Measurements from ENCODE around the gene SEC23IP. TPM values are rescaled to one million over a fixed set of nuclear protein-coding genes. Genes with fewer than 3 reads are reported as not detected.

Gene SEC23IP
- total RNA-seq, 1 experiment from 2014 or later: 116 TPM

DNA sequence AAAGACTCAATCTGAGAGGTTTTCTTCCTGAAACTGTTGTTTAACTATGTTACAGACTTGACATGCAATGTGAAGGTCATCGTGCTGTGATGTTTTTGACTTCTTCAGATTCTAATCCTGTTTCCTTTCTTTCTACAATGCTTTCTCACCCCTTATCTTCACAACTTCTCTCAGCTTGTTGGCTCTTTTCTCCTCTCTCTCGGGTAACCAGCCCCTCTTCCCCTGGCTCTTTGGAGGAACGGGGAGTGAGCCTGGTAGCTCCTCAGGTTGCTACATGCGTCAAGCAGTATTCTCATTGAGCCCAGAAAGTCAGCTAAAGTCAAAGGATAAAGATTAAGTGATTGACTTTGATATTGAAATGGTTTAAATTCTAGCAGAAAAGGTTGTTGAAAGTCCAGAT, 40.1 kb downstream of the SEC23IP start:
- no peak overlapping the region for H3K4me3 ChIP-seq (ENCODE audit: low read depth, low read length)
- BruUV-seq (replicated peaks): no TSS peak
- H3K9me3 Mint-ChIP-seq (ENCODE audit: unreplicated experiment): no peaks in the 10 kb centered on the region
- DNase-seq: no peak
- no peaks in the 10 kb centered on the region for H3K4me1 Mint-ChIP-seq (ENCODE audit: low read depth, unreplicated experiment)
- ChIA-PET CTCF (interaction anchor here (1.0 kb wide), 1 partner anchor 189 kb away, joined by 3 read pairs; no protein-coding TSS in a partner anchor), POLR2A (no interaction called here)
- intact Hi-C loops (cut with micrococcal nuclease; ENCODE audit: unreplicated experiment): no loop called here
- H3K27me3 ChIP-seq (replicated peaks; ENCODE audit: control insufficient read depth, insufficient read depth, low read length): no peaks in the 10 kb centered on the region
- no peaks in the 10 kb centered on the region for H3K27me3 Mint-ChIP-seq (ENCODE audit: insufficient read depth, unreplicated experiment)
- peaks cover 2% of the 10 kb centered on the region; the same call in 1 of the 2 replicates for H3K36me3 ChIP-seq (ENCODE audit: control insufficient read depth, insufficient read depth, low read length)
- TF ChIP-seq, protein P1, sequence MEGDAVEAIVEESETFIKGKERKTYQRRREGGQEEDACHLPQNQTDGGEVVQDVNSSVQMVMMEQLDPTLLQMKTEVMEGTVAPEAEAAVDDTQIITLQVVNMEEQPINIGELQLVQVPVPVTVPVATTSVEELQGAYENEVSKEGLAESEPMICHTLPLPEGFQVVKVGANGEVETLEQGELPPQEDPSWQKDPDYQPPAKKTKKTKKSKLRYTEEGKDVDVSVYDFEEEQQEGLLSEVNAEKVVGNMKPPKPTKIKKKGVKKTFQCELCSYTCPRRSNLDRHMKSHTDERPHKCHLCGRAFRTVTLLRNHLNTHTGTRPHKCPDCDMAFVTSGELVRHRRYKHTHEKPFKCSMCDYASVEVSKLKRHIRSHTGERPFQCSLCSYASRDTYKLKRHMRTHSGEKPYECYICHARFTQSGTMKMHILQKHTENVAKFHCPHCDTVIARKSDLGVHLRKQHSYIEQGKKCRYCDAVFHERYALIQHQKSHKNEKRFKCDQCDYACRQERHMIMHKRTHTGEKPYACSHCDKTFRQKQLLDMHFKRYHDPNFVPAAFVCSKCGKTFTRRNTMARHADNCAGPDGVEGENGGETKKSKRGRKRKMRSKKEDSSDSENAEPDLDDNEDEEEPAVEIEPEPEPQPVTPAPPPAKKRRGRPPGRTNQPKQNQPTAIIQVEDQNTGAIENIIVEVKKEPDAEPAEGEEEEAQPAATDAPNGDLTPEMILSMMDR (IDR thresholded peaks at IDR 0.05; ENCODE audit: insufficient read depth in 1 of 2, low read depth in 1 of 2, low read length in 1 of 2, severe bottlenecking in 1 of 2, unreplicated experiment in 1 of 2): no peak
- no peak overlapping the region for H3K4me3 Mint-ChIP-seq (ENCODE audit: unreplicated experiment)
- H3K4me1 ChIP-seq: no peaks in the 10 kb centered on the region
- H3K36me3 Mint-ChIP-seq (ENCODE audit: insufficient read depth, unreplicated experiment): peaks cover 90% of the 10 kb centered on the region
- H3K9me3 ChIP-seq: no peaks in the 10 kb centered on the region
- H3K27ac Mint-ChIP-seq (ENCODE audit: unreplicated experiment): no peak overlapping the region

DNA sequence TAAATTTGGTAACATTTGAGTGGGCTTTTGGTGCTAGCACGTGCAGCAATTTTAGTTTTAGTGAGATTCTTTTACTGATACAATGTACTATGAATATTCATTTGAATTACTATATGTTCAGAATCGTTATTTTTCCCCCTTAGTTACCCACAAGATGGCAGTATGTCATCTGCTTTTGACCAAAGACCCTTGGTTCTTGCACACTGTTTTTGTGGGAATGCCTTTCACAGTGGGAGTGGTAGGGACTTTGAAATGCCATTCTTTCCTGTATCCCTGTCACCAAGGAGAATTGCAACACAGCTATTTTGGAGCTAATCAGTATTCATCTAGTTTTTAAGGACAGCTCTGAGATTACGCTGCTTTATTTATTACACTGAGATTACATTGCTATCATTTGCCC, 40.6 kb downstream of the SEC23IP start:
- TF ChIP-seq, protein P1 (IDR thresholded peaks at IDR 0.05; ENCODE audit: insufficient read depth in 1 of 2, low read depth in 1 of 2, low read length in 1 of 2, severe bottlenecking in 1 of 2, unreplicated experiment in 1 of 2): peak; percentile 29 to 38
- no peak overlapping the region for H3K4me3 Mint-ChIP-seq (ENCODE audit: unreplicated experiment)
- H3K27me3 Mint-ChIP-seq (ENCODE audit: insufficient read depth, unreplicated experiment): no peaks in the 10 kb centered on the region
- no peaks in the 10 kb centered on the region for H3K4me1 ChIP-seq
- peaks cover 2% of the 10 kb centered on the region; the same call in 1 of the 2 replicates for H3K36me3 ChIP-seq (ENCODE audit: control insufficient read depth, insufficient read depth, low read length)
- BruUV-seq (replicated peaks): no TSS peak
- H3K4me3 ChIP-seq (ENCODE audit: low read depth, low read length): no peak overlapping the region
- intact Hi-C loops (cut with micrococcal nuclease; ENCODE audit: unreplicated experiment): no loop called here
- H3K36me3 Mint-ChIP-seq (ENCODE audit: insufficient read depth, unreplicated experiment): peaks cover 89% of the 10 kb centered on the region
- H3K9me3 Mint-ChIP-seq (ENCODE audit: unreplicated experiment): no peaks in the 10 kb centered on the region
- no peak overlapping the region for H3K27ac Mint-ChIP-seq (ENCODE audit: unreplicated experiment)
- H3K4me1 Mint-ChIP-seq (ENCODE audit: low read depth, unreplicated experiment): no peaks in the 10 kb centered on the region
- H3K27me3 ChIP-seq (replicated peaks; ENCODE audit: control insufficient read depth, insufficient read depth, low read length): no peaks in the 10 kb centered on the region
- CTCF ChIA-PET: interaction anchor here (0.7 to 1.0 kb wide), 2 partner anchors 189 to 548 kb away, joined by 3 to 7 read pairs; no protein-coding TSS in a partner anchor
- DNase-seq: peak in 1 of 2 experiments; percentile 43
- POLR2A ChIA-PET: no interaction called here
- H3K9me3 ChIP-seq: no peaks in the 10 kb centered on the region

DNA sequence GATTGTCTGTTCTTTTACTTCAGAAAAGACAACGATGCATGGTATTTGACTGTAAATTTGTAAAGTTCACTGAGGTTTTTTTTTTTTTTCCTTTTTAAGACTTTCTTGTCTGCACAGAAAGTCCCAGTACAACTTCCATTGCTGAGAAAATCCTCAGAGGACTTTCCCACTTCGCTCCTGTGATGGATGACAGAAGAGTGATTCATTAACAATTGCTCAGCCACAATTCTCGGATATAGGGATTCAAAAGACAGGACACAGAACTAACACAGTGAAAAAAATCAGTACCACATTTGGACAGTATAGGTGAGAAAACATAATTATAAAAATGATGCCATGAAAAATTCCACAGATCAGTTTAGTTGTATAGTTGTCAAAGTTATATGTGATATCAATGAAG, 48.0 kb downstream of the SEC23IP start:
- DNase-seq: no peak
- no peak overlapping the region for H3K27ac Mint-ChIP-seq (ENCODE audit: unreplicated experiment)
- no TSS peak for BruUV-seq (replicated peaks)
- ChIA-PET POLR2A (no interaction called here), CTCF (no interaction called here)
- intact Hi-C loops (cut with micrococcal nuclease; ENCODE audit: unreplicated experiment): no loop called here
- TF ChIP-seq, protein P1 (IDR thresholded peaks at IDR 0.05; ENCODE audit: insufficient read depth in 1 of 2, low read depth in 1 of 2, low read length in 1 of 2, severe bottlenecking in 1 of 2, unreplicated experiment in 1 of 2): no peak
- Histone ChIP-seq H3K9me3 (no peaks in the 10 kb centered on the region), H3K27me3 (replicated peaks; ENCODE audit: control insufficient read depth, insufficient read depth, low read length) (no peaks in the 10 kb centered on the region), H3K4me3 (ENCODE audit: low read depth, low read length) (no peak overlapping the region), H3K4me1 (no peaks in the 10 kb centered on the region), H3K36me3 (ENCODE audit: control insufficient read depth, insufficient read depth, low read length) (peaks cover 1% of the 10 kb centered on the region)
- no peaks in the 10 kb centered on the region for H3K27me3 Mint-ChIP-seq (ENCODE audit: insufficient read depth, unreplicated experiment)
- H3K9me3 Mint-ChIP-seq (ENCODE audit: unreplicated experiment): no peaks in the 10 kb centered on the region
- no peak overlapping the region for H3K4me3 Mint-ChIP-seq (ENCODE audit: unreplicated experiment)
- H3K4me1 Mint-ChIP-seq (ENCODE audit: low read depth, unreplicated experiment): no peaks in the 10 kb centered on the region
- H3K36me3 Mint-ChIP-seq (ENCODE audit: insufficient read depth, unreplicated experiment): peaks cover 76% of the 10 kb centered on the region
